Measurements from ENCODE around the gene ZSWIM7.
A peak's percentile ranks its signal among the peaks of the same experiment; 100 is the strongest.

The ZSWIM7 gene

GRCh38 chr17:16025202-16025601 is 25.7 kb upstream of the ZSWIM7 start:
- no peak overlapping the region for H3K4me3 ChIP-seq (ENCODE audit: low read depth, low read length)
- TF ChIP-seq CTCF (IDR thresholded peaks at IDR 0.05; ENCODE audit: low read depth, low read length) (no peak), MYC (IDR thresholded peaks at IDR 0.05; ENCODE audit: low read depth, low read length) (no peak), POLR2A (IDR thresholded peaks at IDR 0.05; ENCODE audit: extremely low read depth, insufficient read length) (no peak), MAX (IDR thresholded peaks at IDR 0.05; ENCODE audit: low read depth, low read length) (no peak)

GRCh38 chr17:16023881-16024280 is 24.4 kb upstream of the ZSWIM7 start:
- DNase-seq (ENCODE audit: low read depth), result no peak
- TF ChIP-seq MAX (IDR thresholded peaks at IDR 0.05; ENCODE audit: low read depth, low read length), result no peak

More at GRCh38 chr17:16025202-16025601, 25.7 kb upstream of the ZSWIM7 start:
- DNase-seq (ENCODE audit: low read depth), result no peak

GRCh38 chr17:16019347-16019746 is 19.8 kb upstream of the ZSWIM7 start:
- DNase-seq (ENCODE audit: low read depth), result peak; percentile 19
- TF ChIP-seq MAX (IDR thresholded peaks at IDR 0.05; ENCODE audit: low read depth, low read length) (no peak), MYC (IDR thresholded peaks at IDR 0.05; ENCODE audit: low read depth, low read length) (no peak), CTCF (IDR thresholded peaks at IDR 0.05; ENCODE audit: low read depth, low read length) (no peak), POLR2A (IDR thresholded peaks at IDR 0.05; ENCODE audit: extremely low read depth, insufficient read length) (no peak)

More at GRCh38 chr17:16023881-16024280, 24.4 kb upstream of the ZSWIM7 start:
- H3K4me3 ChIP-seq (ENCODE audit: low read depth, low read length), result no peak overlapping the region

GRCh38 chr17:16013943-16014407 is 14.5 kb upstream of the ZSWIM7 start:
- no peak for DNase-seq (ENCODE audit: low read depth)
- TF ChIP-seq MAX (IDR thresholded peaks at IDR 0.05; ENCODE audit: low read depth, low read length) (no peak), POLR2A (IDR thresholded peaks at IDR 0.05; ENCODE audit: extremely low read depth, insufficient read length) (no peak), MYC (IDR thresholded peaks at IDR 0.05; ENCODE audit: low read depth, low read length) (no peak), CTCF (IDR thresholded peaks at IDR 0.05; ENCODE audit: low read depth, low read length) (peak; percentile 11)

More at GRCh38 chr17:16019347-16019746, 19.8 kb upstream of the ZSWIM7 start:
- H3K4me3 ChIP-seq (ENCODE audit: low read depth, low read length), result no peak overlapping the region

GRCh38 chr17:16007439-16007838 is 7.9 kb upstream of the ZSWIM7 start:
- no peak overlapping the region for H3K4me3 ChIP-seq (ENCODE audit: low read depth, low read length)

More at GRCh38 chr17:16013943-16014407, 14.5 kb upstream of the ZSWIM7 start:
- H3K4me3 ChIP-seq (ENCODE audit: low read depth, low read length), result no peak overlapping the region

More at GRCh38 chr17:16007439-16007838, 7.9 kb upstream of the ZSWIM7 start:
- TF ChIP-seq CTCF (IDR thresholded peaks at IDR 0.05; ENCODE audit: low read depth, low read length), result no peak
- TF ChIP-seq MAX (IDR thresholded peaks at IDR 0.05; ENCODE audit: low read depth, low read length), result no peak
- TF ChIP-seq POLR2A (IDR thresholded peaks at IDR 0.05; ENCODE audit: extremely low read depth, insufficient read length), result no peak
- TF ChIP-seq MYC (IDR thresholded peaks at IDR 0.05; ENCODE audit: low read depth, low read length), result no peak
- DNase-seq (ENCODE audit: low read depth), result no peak

Data from NB4 (cell line).